Stomach (tissue), 9 donors: ENCODE measurements around the gene CCDC178. TPM values are rescaled to one million over a fixed set of nuclear protein-coding genes. Genes with fewer than 3 reads are reported as not detected.

ENCODE experiments used
- DNase-seq, 2 donors: peaks; one replicate each; pipeline versions ENCODE4 v3.0.0 to v3.0.0-alpha.2; 2013 to 2019
- H3K27ac ChIP-seq, 5 donors: fragments of 200-600 bp in 4 of 5; sonication (generic) in 4 of 5; one replicate each; pipeline ENCODE4 v1.5.1; 2013 to 2019; ENCODE audit warnings: mild to moderate bottlenecking in 1 of 5, moderate library complexity in 1 of 5
- H3K27me3 ChIP-seq, 3 donors: fragments of 200-600 bp; sonication (generic); one replicate each; pipeline ENCODE4 v1.5.1; 2017 to 2019; ENCODE audit warnings: mixed run types in 1 of 3
- H3K36me3 ChIP-seq, 4 donors: fragments of 200-600 bp; sonication (generic); 1 replicate in 3 of 4; 2 replicates in 1 of 4; pipeline ENCODE4 v1.5.1; 2016 to 2019
- H3K4me1 ChIP-seq, 4 donors: fragments of 200-600 bp; sonication (generic); one replicate each; pipeline ENCODE4 v1.5.1; 2016 to 2019
- H3K4me3 ChIP-seq, 4 donors: fragments of 200-600 bp; sonication (generic) in 3 of 4; one replicate each; pipeline ENCODE4 v1.5.1; 2016 to 2019; ENCODE audit warnings: mild to moderate bottlenecking in 1 of 4
- H3K9me3 ChIP-seq, 4 donors: fragments of 200-600 bp; sonication (generic); one replicate each; pipeline ENCODE4 v1.5.1; 2016 to 2019
- CTCF ChIP-seq, 7 experiments: fragments of 450-650 bp in 4 of 7; fragments of 200-600 bp in 3 of 7; sonication (generic) in 3 of 7; IDR thresholded peaks; one replicate each; pipeline ENCODE4 v1.5.1; 2016 to 2019; ENCODE audit warnings: antibody characterized with exemption in 7 of 7, control low read depth in 2 of 7, mild to moderate bottlenecking in 1 of 7
- EP300 ChIP-seq: sonication (generic); formaldehyde crosslinking; IDR thresholded peaks from one replicate; pipeline ENCODE4 v1.6.1; 2017; ENCODE audit warnings: antibody characterized with exemption
- POLR2A ChIP-seq, 4 donors: fragments of 450-650 bp; IDR thresholded peaks; one replicate each; pipeline ENCODE4 v1.6.1; 2016; ENCODE audit warnings: antibody characterized with exemption in 4 of 4, control low read depth in 2 of 4, mild to moderate bottlenecking in 1 of 4, moderate library complexity in 1 of 4
- POLR2AphosphoS5 ChIP-seq, 3 donors: sonication (generic); formaldehyde crosslinking; IDR thresholded peaks; one replicate each; pipeline ENCODE4 v1.6.1; 2016; ENCODE audit warnings: antibody characterized with exemption in 3 of 3
- WGBS, 5 donors: extraction: QIAGEN DNeasy Blood & Tissue Kit in 3 of 5; methylation state at CpG; one replicate each; pipeline versions ENCODE4 v1.1.5 to v1.1.7; 2013 to 2018; 5-methylcytosine and 5-hydroxymethylcytosine counted together
- intact Hi-C: fragments of 100-400 bp; cut with DNase I; formaldehyde crosslinking; loops from one replicate; pipeline ENCODE4 v1.15.1; 2023; ENCODE audit warnings: low total_unique reads
- polyA plus RNA-seq, 3 donors: library from polyadenylated mRNA; stranded (reverse); fragments of 200-250 nt; gene quantifications; one replicate each; pipeline ENCODE4 v1.2.3, GENCODE V29; 2013
- total RNA-seq, 5 donors: library from RNA; depleted of rRNA; stranded (reverse); fragments of >200 nt; gene quantifications; one replicate each; pipeline versions ENCODE4 v1.1.0 to v1.2.3, GENCODE V29; 2014 to 2016
- donor health status: healthy with polysubstance abuse.
- donor health status: Bipolar disorder and iron deficiency.
- donor health status: healthy.

The CCDC178 gene
- total and polyA plus RNA-seq, 8 donors: 0.38 to 24.5 (median 1.8) TPM; not detected in 4

- TF ChIP-seq POLR2A (IDR thresholded peaks at IDR 0.05) (no peak), CTCF (IDR thresholded peaks at IDR 0.05) (no peak), EP300 (no peak), POLR2AphosphoS5 (IDR thresholded peaks at IDR 0.05) (no peak)
- DNase-seq: no peak
- Histone ChIP-seq H3K36me3 (no peaks in the 10 kb centered on the region), H3K4me3 (no peak overlapping the region), H3K27ac (no peak overlapping the region), H3K4me1 (no peaks in the 10 kb centered on the region), H3K9me3 (no peaks in the 10 kb centered on the region), H3K27me3 (no peaks in the 10 kb centered on the region)
- WGBS, 5 donors: 58 to 74% (median 61%) methylated on average over 3 of the region's 3 CpGs
- intact Hi-C loops: no loop called here
Observed at GRCh38 chr18:33099626-33100025, 340.9 kb downstream of the CCDC178 start.

GRCh38 chr18:33097126-33097525 is 343.4 kb downstream of the CCDC178 start:
- 89 to 99% (median 93%) methylated on average over 3 of the region's 3 CpGs for WGBS, 5 donors
- TF ChIP-seq POLR2A (IDR thresholded peaks at IDR 0.05) (no peak), POLR2AphosphoS5 (IDR thresholded peaks at IDR 0.05) (no peak), CTCF (IDR thresholded peaks at IDR 0.05) (no peak), EP300 (no peak)
- Histone ChIP-seq H3K36me3 (no peaks in the 10 kb centered on the region), H3K4me1 (no peaks in the 10 kb centered on the region), H3K27me3 (no peaks in the 10 kb centered on the region), H3K27ac (no peak overlapping the region), H3K9me3 (no peaks in the 10 kb centered on the region), H3K4me3 (no peak overlapping the region)
- DNase-seq: no peak
- intact Hi-C loops: no loop called here

GRCh38 chr18:33090461-33090860 is 350.1 kb downstream of the CCDC178 start:
- peak in 1 of 2 donors; percentile 3 for DNase-seq
- H3K36me3 ChIP-seq: no peaks in the 10 kb centered on the region
- no peak overlapping the region for H3K27ac ChIP-seq
- no peaks in the 10 kb centered on the region for H3K9me3 ChIP-seq
- 41 to 66% (median 61%) methylated on average over 4 of the region's 4 CpGs for WGBS, 5 donors
- no peaks in the 10 kb centered on the region for H3K4me1 ChIP-seq
- no peak overlapping the region for H3K4me3 ChIP-seq
- H3K27me3 ChIP-seq: no peaks in the 10 kb centered on the region
- TF ChIP-seq CTCF (IDR thresholded peaks at IDR 0.05): no peak
- no peak for TF ChIP-seq POLR2A (IDR thresholded peaks at IDR 0.05)
- no peak for TF ChIP-seq POLR2AphosphoS5 (IDR thresholded peaks at IDR 0.05)
- no peak for TF ChIP-seq EP300
- intact Hi-C loops: no loop called here

- no peaks in the 10 kb centered on the region for H3K36me3 ChIP-seq
- no peak overlapping the region for H3K4me3 ChIP-seq
- no peaks in the 10 kb centered on the region for H3K27me3 ChIP-seq
- no peaks in the 10 kb centered on the region for H3K9me3 ChIP-seq
- H3K4me1 ChIP-seq: no peaks in the 10 kb centered on the region
- TF ChIP-seq POLR2A (IDR thresholded peaks at IDR 0.05): no peak
- no peak for TF ChIP-seq EP300
- TF ChIP-seq POLR2AphosphoS5 (IDR thresholded peaks at IDR 0.05): no peak
- TF ChIP-seq CTCF (IDR thresholded peaks at IDR 0.05): no peak
- 47 to 77% (median 63%) methylated on average over 2 of the region's 2 CpGs for WGBS, 5 donors
- H3K27ac ChIP-seq: no peak overlapping the region
- intact Hi-C loops: no loop called here
- no peak for DNase-seq
Observed at GRCh38 chr18:33076601-33077000, 363.9 kb downstream of the CCDC178 start.
